ENCODE results near the gene B9D2.

The B9D2 gene

DNA sequence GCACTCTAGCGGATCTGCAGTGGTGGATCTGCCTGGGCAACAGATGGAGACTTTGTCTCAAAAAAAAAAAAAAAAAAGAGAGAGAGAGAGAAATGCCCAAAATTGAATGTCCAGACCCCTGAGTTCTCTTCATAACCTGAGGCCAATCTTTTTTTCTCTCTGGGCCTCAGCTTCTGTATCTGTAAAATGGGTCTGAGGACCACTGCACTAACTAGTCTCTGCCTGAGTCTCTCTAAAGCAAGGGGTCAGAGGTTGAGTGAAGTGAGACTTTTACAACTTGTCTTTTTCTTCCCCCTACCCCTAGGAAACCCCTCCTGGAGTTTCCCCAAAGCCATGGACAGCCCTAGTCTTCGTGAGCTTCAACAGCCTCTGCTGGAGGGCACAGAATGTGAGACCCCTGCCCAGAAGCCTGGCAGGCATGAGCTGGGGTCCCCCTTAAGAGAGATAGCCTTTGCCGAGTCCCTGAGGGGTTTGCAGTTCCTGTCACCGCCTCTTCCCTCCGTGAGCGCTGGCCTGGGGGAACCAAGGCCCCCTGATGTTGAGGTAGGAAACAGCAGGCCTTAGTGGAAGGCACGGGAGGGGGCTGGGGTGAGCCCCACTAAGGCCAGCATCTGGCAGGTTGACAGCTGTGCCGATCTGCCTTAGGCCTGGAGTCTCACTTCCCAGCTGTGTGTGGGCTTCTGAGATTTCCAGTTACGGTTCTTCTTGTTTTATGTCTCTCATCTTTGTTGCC, 14.2 kb upstream of the B9D2 start:
- Histone ChIP-seq H3K4me1 (ENCODE audit: control insufficient read depth, insufficient read depth, low read depth, low read length) (peaks cover 28% of the 10 kb centered on the region), H3K36me3 (ENCODE audit: control insufficient read depth in 1 of 2, insufficient read depth in 2 of 2, low read depth in 1 of 2, low read length in 2 of 2) (peaks cover 6% of the 10 kb centered on the region in 2 experiments), H2BK12ac (ENCODE audit: low read length in 2 of 2) (no peak overlapping the region), H3K4ac (ENCODE audit: low read depth in 1 of 2, low read length in 2 of 2) (no peak overlapping the region), H3K27ac (ENCODE audit: low read length, poor library complexity, severe bottlenecking) (peak overlapping the region; percentile 30), H2BK15ac (ENCODE audit: low read depth, poor library complexity, severe bottlenecking) (no peak overlapping the region), H2BK120ac (ENCODE audit: low read depth, low read length) (no peak overlapping the region), H3K27me3 (ENCODE audit: control insufficient read depth in 1 of 2, insufficient read depth in 1 of 2, low read length in 2 of 2) (no peaks in the 10 kb centered on the region), H2BK5ac (ENCODE audit: low read depth, low read length, poor library complexity, severe bottlenecking) (no peak overlapping the region), H4K8ac (ENCODE audit: low read length) (peak overlapping the region; percentile 8), H3K9ac (ENCODE audit: low read length) (no peak overlapping the region), H4K91ac (ENCODE audit: low read length) (no peak overlapping the region), H3K14ac (ENCODE audit: low read length in 2 of 2) (no peak overlapping the region), H3K4me2 (ENCODE audit: low read length, poor library complexity, severe bottlenecking) (no peak overlapping the region), H2AK5ac (ENCODE audit: low read length, severe bottlenecking) (no peak overlapping the region), H3K79me1 (replicated peaks; ENCODE audit: low read length, poor library complexity, severe bottlenecking) (peaks cover 16% of the 10 kb centered on the region), H2AFZ (ENCODE audit: low read depth, low read length) (no peak overlapping the region), H3K18ac (ENCODE audit: low read depth in 1 of 2, low read length in 2 of 2) (peak overlapping the region in 1 of 2 experiments; percentile 30), H3K23ac (ENCODE audit: low read length in 2 of 2) (no peak overlapping the region), H3K4me3 (ENCODE audit: insufficient read depth in 1 of 2, low read depth in 1 of 2, low read length in 2 of 2) (no peak overlapping the region), H3K9me3 (ENCODE audit: control insufficient read depth, low read length) (no peaks in the 10 kb centered on the region)
- WGBS = 47% methylated on average over 9 of the region's 9 CpGs
- peak; percentile 54 for DNase-seq

- Histone ChIP-seq H3K4me2 (ENCODE audit: low read length, poor library complexity, severe bottlenecking) (peak overlapping the region; percentile 99), H2AK5ac (ENCODE audit: low read length, severe bottlenecking) (no peak overlapping the region), H3K27me3 (ENCODE audit: control insufficient read depth in 1 of 2, insufficient read depth in 1 of 2, low read length in 2 of 2) (no peaks in the 10 kb centered on the region), H3K9me3 (ENCODE audit: control insufficient read depth, low read length) (no peaks in the 10 kb centered on the region), H3K36me3 (ENCODE audit: control insufficient read depth in 1 of 2, insufficient read depth in 2 of 2, low read depth in 1 of 2, low read length in 2 of 2) (no peaks in the 10 kb centered on the region), H4K91ac (ENCODE audit: low read length) (no peak overlapping the region), H3K23ac (ENCODE audit: low read length in 2 of 2) (no peak overlapping the region), H2BK12ac (ENCODE audit: low read length in 2 of 2) (no peak overlapping the region), H3K4ac (ENCODE audit: low read depth in 1 of 2, low read length in 2 of 2) (peak overlapping the region; percentile 15 to 60), H2BK5ac (ENCODE audit: low read depth, low read length, poor library complexity, severe bottlenecking) (no peak overlapping the region), H3K9ac (ENCODE audit: low read length) (peak overlapping the region; percentile 85), H3K27ac (ENCODE audit: low read length, poor library complexity, severe bottlenecking) (no peak overlapping the region), H3K14ac (ENCODE audit: low read length in 2 of 2) (peak overlapping the region in 1 of 2 experiments; percentile 4), H3K79me1 (replicated peaks; ENCODE audit: low read length, poor library complexity, severe bottlenecking) (peaks cover 21% of the 10 kb centered on the region), H3K4me3 (ENCODE audit: insufficient read depth in 1 of 2, low read depth in 1 of 2, low read length in 2 of 2) (peak overlapping the region; percentile 63 to 78), H4K8ac (ENCODE audit: low read length) (peak overlapping the region; percentile 81), H3K18ac (ENCODE audit: low read depth in 1 of 2, low read length in 2 of 2) (peak overlapping the region; percentile 56 to 95), H2AFZ (ENCODE audit: low read depth, low read length) (peak overlapping the region; percentile 91), H2BK120ac (ENCODE audit: low read depth, low read length) (no peak overlapping the region), H3K4me1 (ENCODE audit: control insufficient read depth, insufficient read depth, low read depth, low read length) (peaks cover 30% of the 10 kb centered on the region), H2BK15ac (ENCODE audit: low read depth, poor library complexity, severe bottlenecking) (no peak overlapping the region)
- WGBS = 74% methylated on average over 8 of the region's 8 CpGs
- DNase-seq = no peak
Observed at GRCh38 chr19:41376998-41377365, 13.0 kb upstream of the B9D2 start.

GRCh38 chr19:41376241-41376997, 12.5 kb upstream of the B9D2 start, which contains the start of gene TMEM91:
Gene TMEM91, plus strand, starts transcription at chr19:41376533. Its CDS starts 1,777 bp downstream, at chr19:41378310.
- peak within 1 kb of the TSS; percentile 85 for H3K9ac ChIP-seq (ENCODE audit: low read length)
- no peaks in the 10 kb centered on the region for H3K9me3 ChIP-seq (ENCODE audit: control insufficient read depth, low read length)
- no peak within 1 kb of the TSS for H3K27ac ChIP-seq (ENCODE audit: low read length, poor library complexity, severe bottlenecking)
- peaks cover 21% of the 10 kb centered on the region for H3K79me1 ChIP-seq (replicated peaks; ENCODE audit: low read length, poor library complexity, severe bottlenecking)
- no peaks in the 10 kb centered on the region for H3K27me3 ChIP-seq (ENCODE audit: control insufficient read depth in 1 of 2, insufficient read depth in 1 of 2, low read length in 2 of 2)
- H3K4me3 ChIP-seq (ENCODE audit: insufficient read depth in 1 of 2, low read depth in 1 of 2, low read length in 2 of 2) = peak within 1 kb of the TSS; percentile 63 to 78
- peak within 1 kb of the TSS; percentile 99 for H3K4me2 ChIP-seq (ENCODE audit: low read length, poor library complexity, severe bottlenecking)
- H3K23ac ChIP-seq (ENCODE audit: low read length in 2 of 2) = no peak within 1 kb of the TSS
- H2BK15ac ChIP-seq (ENCODE audit: low read depth, poor library complexity, severe bottlenecking) = peak within 1 kb of the TSS; percentile 74
- no peaks in the 10 kb centered on the region for H3K36me3 ChIP-seq (ENCODE audit: control insufficient read depth in 1 of 2, insufficient read depth in 2 of 2, low read depth in 1 of 2, low read length in 2 of 2)
- H3K14ac ChIP-seq (ENCODE audit: low read length in 2 of 2) = peak within 1 kb of the TSS in 1 of 2 experiments; percentile 4
- H3K18ac ChIP-seq (ENCODE audit: low read depth in 1 of 2, low read length in 2 of 2) = peak within 1 kb of the TSS; percentile 56 to 95
- H2BK12ac ChIP-seq (ENCODE audit: low read length in 2 of 2) = peak within 1 kb of the TSS in 1 of 2 experiments; percentile 75
- peak; percentile 64 for DNase-seq
- H2AFZ ChIP-seq (ENCODE audit: low read depth, low read length) = peak within 1 kb of the TSS; percentile 91
- peak within 1 kb of the TSS; percentile 4 for H2AK5ac ChIP-seq (ENCODE audit: low read length, severe bottlenecking)
- peak within 1 kb of the TSS; percentile 60 to 87 for H3K4ac ChIP-seq (ENCODE audit: low read depth in 1 of 2, low read length in 2 of 2)
- H2BK5ac ChIP-seq (ENCODE audit: low read depth, low read length, poor library complexity, severe bottlenecking) = no peak within 1 kb of the TSS
- no peak within 1 kb of the TSS for H2BK120ac ChIP-seq (ENCODE audit: low read depth, low read length)
- H4K8ac ChIP-seq (ENCODE audit: low read length) = peak within 1 kb of the TSS; percentile 81
- H3K4me1 ChIP-seq (ENCODE audit: control insufficient read depth, insufficient read depth, low read depth, low read length) = peaks cover 30% of the 10 kb centered on the region
- WGBS = 1% methylated on average over 47 of the region's 47 CpGs
- H4K91ac ChIP-seq (ENCODE audit: low read length) = peak within 1 kb of the TSS; percentile 65

DNA sequence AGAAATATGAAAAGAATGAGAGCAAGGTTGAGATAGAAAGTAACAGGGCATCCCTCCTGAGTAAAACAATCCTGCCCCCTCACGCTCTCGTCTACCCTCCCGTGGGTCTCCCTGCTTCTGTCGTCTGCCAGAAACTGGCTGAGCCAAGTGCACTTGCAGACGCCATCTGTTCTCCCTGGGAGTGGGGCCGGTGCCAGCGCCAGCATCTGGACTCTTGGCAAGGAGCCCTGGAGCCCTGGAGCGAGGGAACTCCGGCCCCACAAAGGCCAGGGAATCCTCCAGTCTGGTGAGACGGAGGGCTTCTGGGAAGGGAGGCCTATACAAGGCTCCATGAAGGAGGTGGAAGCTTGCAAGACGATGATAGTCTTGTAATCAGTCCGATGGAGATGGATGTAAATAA, 10.0 kb upstream of the B9D2 start:
- DNase-seq = peak; percentile 47
- no peak overlapping the region for H3K14ac ChIP-seq (ENCODE audit: low read length in 2 of 2)
- no peak overlapping the region for H2BK5ac ChIP-seq (ENCODE audit: low read depth, low read length, poor library complexity, severe bottlenecking)
- H3K4me2 ChIP-seq (ENCODE audit: low read length, poor library complexity, severe bottlenecking) = no peak overlapping the region
- H2AFZ ChIP-seq (ENCODE audit: low read depth, low read length) = no peak overlapping the region
- no peaks in the 10 kb centered on the region for H3K9me3 ChIP-seq (ENCODE audit: control insufficient read depth, low read length)
- H3K4me3 ChIP-seq (ENCODE audit: insufficient read depth in 1 of 2, low read depth in 1 of 2, low read length in 2 of 2) = no peak overlapping the region
- peak overlapping the region; percentile 23 for H3K27ac ChIP-seq (ENCODE audit: low read length, poor library complexity, severe bottlenecking)
- WGBS = 92% methylated on average over 9 of the region's 12 CpGs
- peak overlapping the region in 1 of 2 experiments; percentile 21 for H2BK12ac ChIP-seq (ENCODE audit: low read length in 2 of 2)
- peaks cover 28% of the 10 kb centered on the region for H3K79me1 ChIP-seq (replicated peaks; ENCODE audit: low read length, poor library complexity, severe bottlenecking)
- H3K36me3 ChIP-seq (ENCODE audit: control insufficient read depth in 1 of 2, insufficient read depth in 2 of 2, low read depth in 1 of 2, low read length in 2 of 2) = peaks cover 0 to 3% of the 10 kb centered on the region in 2 experiments
- H3K23ac ChIP-seq (ENCODE audit: low read length in 2 of 2) = no peak overlapping the region
- no peak overlapping the region for H4K8ac ChIP-seq (ENCODE audit: low read length)
- H3K9ac ChIP-seq (ENCODE audit: low read length) = no peak overlapping the region
- no peak overlapping the region for H2BK120ac ChIP-seq (ENCODE audit: low read depth, low read length)
- no peak overlapping the region for H4K91ac ChIP-seq (ENCODE audit: low read length)
- no peak overlapping the region for H3K4ac ChIP-seq (ENCODE audit: low read depth in 1 of 2, low read length in 2 of 2)
- no peak overlapping the region for H2BK15ac ChIP-seq (ENCODE audit: low read depth, poor library complexity, severe bottlenecking)
- H2AK5ac ChIP-seq (ENCODE audit: low read length, severe bottlenecking) = no peak overlapping the region
- no peak overlapping the region for H3K18ac ChIP-seq (ENCODE audit: low read depth in 1 of 2, low read length in 2 of 2)
- H3K27me3 ChIP-seq (ENCODE audit: control insufficient read depth in 1 of 2, insufficient read depth in 1 of 2, low read length in 2 of 2) = no peaks in the 10 kb centered on the region
- H3K4me1 ChIP-seq (ENCODE audit: control insufficient read depth, insufficient read depth, low read depth, low read length) = peaks cover 31% of the 10 kb centered on the region
